ENCODE results near the gene NTRK1. TPM values are rescaled to one million over a fixed set of nuclear protein-coding genes. Genes with fewer than 3 reads are reported as not detected.

Gene NTRK1
- total and polyA plus RNA-seq, 9 donors = 0.35 to 1.9 (median 0.88) TPM

- Histone ChIP-seq H3K4me3 (ENCODE audit: low read length) (no peak overlapping the region), H3K27me3 (ENCODE audit: control insufficient read depth, insufficient read depth, low read length) (peaks cover 45% of the 10 kb centered on the region), H3K4me1 (ENCODE audit: control insufficient read depth, insufficient read depth, low read length) (peaks cover 20% of the 10 kb centered on the region), H3K9me3 (replicated peaks; ENCODE audit: control insufficient read depth, low read depth, low read length) (no peaks in the 10 kb centered on the region), H3K27ac (ENCODE audit: low read length) (no peak overlapping the region), H3K36me3 (ENCODE audit: control insufficient read depth, insufficient read depth, low read length) (peaks cover 9% of the 10 kb centered on the region)
- no peak for DNase-seq
- 40% methylated on average over 2 of the region's 6 CpGs for WGBS (ENCODE audit: insufficient coverage)
Observed at GRCh38 chr1:156929596-156930238, 69.1 kb downstream of the NTRK1 start.

GRCh38 chr1:156930483-156930882 lies 69.8 kb downstream of the NTRK1 start:
- Histone ChIP-seq H3K4me3 (ENCODE audit: low read length) (no peak overlapping the region), H3K9me3 (replicated peaks; ENCODE audit: control insufficient read depth, low read depth, low read length) (no peaks in the 10 kb centered on the region), H3K27ac (ENCODE audit: low read length) (no peak overlapping the region), H3K36me3 (ENCODE audit: control insufficient read depth, insufficient read depth, low read length) (peaks cover 15% of the 10 kb centered on the region), H3K4me1 (ENCODE audit: control insufficient read depth, insufficient read depth, low read length) (peaks cover 20% of the 10 kb centered on the region), H3K27me3 (ENCODE audit: control insufficient read depth, insufficient read depth, low read length) (peaks cover 37% of the 10 kb centered on the region)
- WGBS (ENCODE audit: insufficient coverage) = 43% methylated on average over 4 of the region's 4 CpGs
- no peak for DNase-seq

Other genes with a start within 250 kb of the NTRK1 start
- 0.44 TPM for gene HAPLN2, start 241.4 kb upstream of the NTRK1 start, total RNA-seq
- under 1 TPM; 0.11 to 0.75 (median 0.41) TPM for gene HAPLN2, start 241.4 kb upstream of the NTRK1 start, polyA plus RNA-seq (ENCODE audit: insufficient read depth in 1 of 8, insufficient read length in 8 of 8, low replicate concordance in 1 of 8)
- gene BCAN, start 218.7 kb upstream of the NTRK1 start, total RNA-seq = 0.58 TPM
- gene BCAN, start 218.7 kb upstream of the NTRK1 start, polyA plus RNA-seq (ENCODE audit: insufficient read depth in 1 of 8, insufficient read length in 8 of 8, low replicate concordance in 1 of 8) = 1 to 10 TPM; 1.7 to 4.8 (median 2.9) TPM
- 590 TPM for gene NES, start 183.5 kb upstream of the NTRK1 start, total RNA-seq
- gene NES, start 183.5 kb upstream of the NTRK1 start, polyA plus RNA-seq (ENCODE audit: insufficient read depth in 1 of 8, insufficient read length in 8 of 8, low replicate concordance in 1 of 8) = 1,000 to 10,000 TPM in 3 of 8 donors, 100 to 1,000 TPM in 5; 662 to 1,263 (median 888) TPM
- gene CRABP2, start 155.3 kb upstream of the NTRK1 start, total RNA-seq = 268 TPM
- 100 to 1,000 TPM; 209 to 376 (median 271) TPM for gene CRABP2, start 155.3 kb upstream of the NTRK1 start, polyA plus RNA-seq (ENCODE audit: insufficient read depth in 1 of 8, insufficient read length in 8 of 8, low replicate concordance in 1 of 8)
- 13.9 TPM for gene METTL25B, start 132.4 kb upstream of the NTRK1 start, total RNA-seq
- gene METTL25B, start 132.4 kb upstream of the NTRK1 start, polyA plus RNA-seq (ENCODE audit: insufficient read depth in 1 of 8, insufficient read length in 8 of 8, low replicate concordance in 1 of 8) = 10 to 100 TPM; 13.9 to 24.7 (median 18.6) TPM
- gene ISG20L2, start 132.1 kb upstream of the NTRK1 start, total RNA-seq = 14.0 TPM
- gene ISG20L2, start 132.1 kb upstream of the NTRK1 start, polyA plus RNA-seq (ENCODE audit: insufficient read depth in 1 of 8, insufficient read length in 8 of 8, low replicate concordance in 1 of 8) = 10 to 100 TPM; 20.7 to 29.4 (median 25.3) TPM
- 65.0 TPM for gene MRPL24, start 119.8 kb upstream of the NTRK1 start, total RNA-seq
- gene MRPL24, start 119.8 kb upstream of the NTRK1 start, polyA plus RNA-seq (ENCODE audit: insufficient read depth in 1 of 8, insufficient read length in 8 of 8, low replicate concordance in 1 of 8) = 10 to 100 TPM; 64.7 to 74.0 (median 69.1) TPM
- 123 TPM for gene HDGF, start 109.2 kb upstream of the NTRK1 start, total RNA-seq
- gene HDGF, start 109.2 kb upstream of the NTRK1 start, polyA plus RNA-seq (ENCODE audit: insufficient read depth in 1 of 8, insufficient read length in 8 of 8, low replicate concordance in 1 of 8) = 100 to 1,000 TPM; 145 to 184 (median 166) TPM
- 22.7 TPM for gene PRCC, start 93.3 kb upstream of the NTRK1 start, total RNA-seq
- gene PRCC, start 93.3 kb upstream of the NTRK1 start, polyA plus RNA-seq (ENCODE audit: insufficient read depth in 1 of 8, insufficient read length in 8 of 8, low replicate concordance in 1 of 8) = 10 to 100 TPM; 55.8 to 75.7 (median 63.4) TPM
- 0.71 TPM for gene SH2D2A, start 44.0 kb upstream of the NTRK1 start, total RNA-seq
- gene SH2D2A, start 44.0 kb upstream of the NTRK1 start, polyA plus RNA-seq (ENCODE audit: insufficient read depth in 1 of 8, insufficient read length in 8 of 8, low replicate concordance in 1 of 8) = 1 to 10 TPM in 4 of 8 donors, under 1 TPM in 4; 0.61 to 1.4 (median 0.98) TPM
- 0.18 TPM for gene INSRR, start 1.7 kb upstream of the NTRK1 start, total RNA-seq
- gene INSRR, start 1.7 kb upstream of the NTRK1 start, polyA plus RNA-seq (ENCODE audit: insufficient read depth in 1 of 8, insufficient read length in 8 of 8, low replicate concordance in 1 of 8) = 1 to 10 TPM in 3 of 8 donors, under 1 TPM in 5; 0.40 to 1.2 (median 0.66) TPM
- gene PEAR1, start 32.9 kb downstream of the NTRK1 start, total RNA-seq = 12.2 TPM
- 10 to 100 TPM; 17.9 to 35.0 (median 28.7) TPM for gene PEAR1, start 32.9 kb downstream of the NTRK1 start, polyA plus RNA-seq (ENCODE audit: insufficient read depth in 1 of 8, insufficient read length in 8 of 8, low replicate concordance in 1 of 8)
- gene LRRC71, start 59.8 kb downstream of the NTRK1 start, total RNA-seq = 0.53 TPM
- gene LRRC71, start 59.8 kb downstream of the NTRK1 start, polyA plus RNA-seq (ENCODE audit: insufficient read depth in 1 of 8, insufficient read length in 8 of 8, low replicate concordance in 1 of 8) = 1 to 10 TPM in 4 of 8 donors, under 1 TPM in 4; 0.39 to 1.5 (median 0.92) TPM
- gene ARHGEF11, start 184.9 kb downstream of the NTRK1 start, total RNA-seq = 20.9 TPM
- 10 to 100 TPM; 18.4 to 30.0 (median 22.9) TPM for gene ARHGEF11, start 184.9 kb downstream of the NTRK1 start, polyA plus RNA-seq (ENCODE audit: insufficient read depth in 1 of 8, insufficient read length in 8 of 8, low replicate concordance in 1 of 8)
- not detected for gene ETV3L, start 238.9 kb downstream of the NTRK1 start, total RNA-seq
- gene ETV3L, start 238.9 kb downstream of the NTRK1 start, polyA plus RNA-seq (ENCODE audit: insufficient read depth in 1 of 8, insufficient read length in 8 of 8, low replicate concordance in 1 of 8) = not detected